IMR-90 (cell line): ENCODE results near the gene ITGB5. TPM values are rescaled to one million over a fixed set of nuclear protein-coding genes. Genes with fewer than 3 reads are reported as not detected.

Experiments
- ATAC-seq: fragments of 200-7000 bp; cut with Tn5 transposase; 2 replicates; pipeline ENCODE4 v1.9.1; 2020; ENCODE audit warnings: low read depth, mild to moderate bottlenecking, moderate library complexity
- BruUV-seq: library from RNA; stranded (reverse); fragments of 400-500 nt; replicated peaks from 2 replicates; lab custom pipeline; 2021; lab: Mats Ljungman, UMichigan
- CTCF ChIA-PET: fragments of 300-600 bp; formaldehyde crosslinking; extraction: SDS; loops from one replicate; lab custom pipeline; 2021; ENCODE audit warnings: antibody characterized with exemption; lab: Yijun Ruan, JAX
- POLR2A ChIA-PET: fragments of 300-600 bp; sonication (Branson Sonifier 250); formaldehyde crosslinking; loops from one replicate; lab custom pipeline; 2022; ENCODE audit warnings: antibody characterized with exemption; ENCODE audit not compliant: unreplicated experiment; lab: Charles Lee
- DNase-seq: peaks from one replicate; pipeline ENCODE4 v3.0.0; 2013
- H2AFZ ChIP-seq: replicated peaks from 2 replicates; pipeline ENCODE3; 2013; ENCODE audit warnings: low read length, mild to moderate bottlenecking; ENCODE audit not compliant: poor library complexity
- H2AK5ac ChIP-seq: 2 replicates; pipeline ENCODE4 v1.6.1; 2013; ENCODE audit warnings: low read depth, low read length, inconsistent platforms
- H2AK9ac ChIP-seq: replicated peaks from 2 replicates; pipeline ENCODE3; 2013; ENCODE audit warnings: mild to moderate bottlenecking, low read depth, low read length, moderate library complexity; ENCODE audit not compliant: poor library complexity
- H2BK120ac ChIP-seq: 2 replicates; pipeline ENCODE4 v1.6.1; 2013; ENCODE audit warnings: low read depth, low read length, inconsistent platforms
- H2BK15ac ChIP-seq: 3 replicates; pipeline ENCODE4 v1.6.1; 2013; ENCODE audit warnings: low read depth, low read length, inconsistent platforms
- H2BK20ac ChIP-seq: 2 replicates; pipeline ENCODE4 v1.6.1; 2013; ENCODE audit warnings: low read depth, mild to moderate bottlenecking, inconsistent platforms, low read length, moderate library complexity
- H2BK5ac ChIP-seq: 2 replicates; pipeline ENCODE4 v1.6.1; 2013; ENCODE audit warnings: mild to moderate bottlenecking, low read depth, low read length, inconsistent platforms; ENCODE audit not compliant: poor library complexity, severe bottlenecking
- H3K14ac ChIP-seq: replicated peaks from 2 replicates; pipeline ENCODE4 v1.6.1; 2013; ENCODE audit warnings: low read depth, low read length, inconsistent platforms
- H3K18ac ChIP-seq: 2 replicates; pipeline ENCODE4 v1.6.1; 2013; ENCODE audit warnings: low read depth, low read length, control low read depth
- H3K23ac ChIP-seq: 2 replicates; pipeline ENCODE4 v1.6.1; 2013; ENCODE audit warnings: low read depth, low read length, inconsistent platforms
- H3K27ac ChIP-seq: 2 replicates; pipeline ENCODE4 v1.5.1; 2013; ENCODE audit warnings: mild to moderate bottlenecking, control low read depth, low read length; ENCODE audit not compliant: insufficient read depth
- H3K27me3 ChIP-seq: 2 replicates; pipeline ENCODE4 v1.6.1; 2013; ENCODE audit warnings: low read length; ENCODE audit not compliant: control insufficient read depth, insufficient read depth
- H3K36me3 ChIP-seq: 2 replicates; pipeline ENCODE4 v1.6.1; 2013; ENCODE audit warnings: low read length, mixed read lengths; ENCODE audit not compliant: control insufficient read depth, insufficient read depth
- H3K4ac ChIP-seq: 2 replicates; pipeline ENCODE4 v1.6.1; 2013; ENCODE audit warnings: low read depth, low read length, inconsistent platforms
- H3K4me1 ChIP-seq: 2 replicates; pipeline ENCODE4 v1.6.1; 2013; ENCODE audit warnings: low read length, mixed read lengths; ENCODE audit not compliant: control insufficient read depth, insufficient read depth
- H3K4me2 ChIP-seq: 2 replicates; pipeline ENCODE4 v1.6.1; 2013; ENCODE audit warnings: low read depth, mild to moderate bottlenecking, control low read depth, low read length, moderate library complexity
- H3K4me3 ChIP-seq: 2 replicates; pipeline ENCODE4 v1.5.1; 2013; ENCODE audit warnings: low read depth, mild to moderate bottlenecking, control low read depth, low read length, moderate library complexity; ENCODE audit not compliant: insufficient read depth
- H3K56ac ChIP-seq: 2 replicates; pipeline ENCODE4 v1.6.1; 2013; ENCODE audit warnings: low read length, inconsistent platforms; ENCODE audit not compliant: insufficient read depth; ENCODE audit errors: extremely low read depth
- H3K79me1 ChIP-seq, 2 experiments: 2 replicates each; pipeline ENCODE4 v1.6.1; 2013; ENCODE audit warnings: low read length in 2 of 2, inconsistent platforms in 1 of 2, low read depth in 1 of 2
- H3K9ac ChIP-seq: 2 replicates; pipeline ENCODE4 v1.6.1; 2013; ENCODE audit warnings: low read depth, low read length, control low read depth
- H3K9me1 ChIP-seq: 2 replicates; pipeline ENCODE4 v1.6.1; 2013; ENCODE audit warnings: low read length, inconsistent platforms; ENCODE audit not compliant: insufficient read depth
- H3K9me3 ChIP-seq: 2 replicates; pipeline ENCODE4 v1.6.1; 2013; ENCODE audit warnings: low read length; ENCODE audit not compliant: control insufficient read depth, insufficient read depth
- H4K20me1 ChIP-seq: 2 replicates; pipeline ENCODE4 v1.6.1; 2013; ENCODE audit warnings: low read length, inconsistent platforms; ENCODE audit not compliant: insufficient read depth
- H4K5ac ChIP-seq: 2 replicates; pipeline ENCODE4 v1.6.1; 2013; ENCODE audit warnings: mild to moderate bottlenecking, low read depth, low read length, control low read depth
- H4K8ac ChIP-seq, 2 experiments: 2 replicates each; pipeline ENCODE4 v1.6.1; 2013; ENCODE audit warnings: low read depth in 2 of 2, low read length in 2 of 2, control low read depth in 1 of 2, inconsistent platforms in 1 of 2
- H4K91ac ChIP-seq: 2 replicates; pipeline ENCODE4 v1.6.1; 2013; ENCODE audit warnings: low read depth, low read length, inconsistent platforms; ENCODE audit not compliant: insufficient read depth
- BHLHE40 ChIP-seq: fragments of 150-350 bp; IDR thresholded peaks from 2 replicates; pipeline ENCODE4 v1.6.1; 2016; ENCODE audit warnings: mild to moderate bottlenecking, low read depth, low read length
- CEBPB ChIP-seq: IDR thresholded peaks from 2 replicates; pipeline ENCODE4 v1.6.1; 2012; ENCODE audit warnings: low read depth, low read length, improper control_type of control experiment
- CHD1 ChIP-seq: IDR thresholded peaks from 2 replicates; pipeline ENCODE4 v1.6.1; 2012; ENCODE audit warnings: low read depth, low read length, improper control_type of control experiment
- CTCF ChIP-seq: conservative IDR thresholded peaks from 2 replicates; pipeline ENCODE4 v1.5.1; 2012; ENCODE audit warnings: mild to moderate bottlenecking, low read depth, low read length, improper control_type of control experiment
- ELK1 ChIP-seq: fragments of 150-350 bp; IDR thresholded peaks from 2 replicates; pipeline ENCODE4 v1.6.1; 2016; ENCODE audit warnings: low read depth, mild to moderate bottlenecking, low read length, moderate library complexity, borderline replicate concordance
- FOS ChIP-seq: fragments of 150-350 bp; IDR thresholded peaks from 2 replicates; pipeline ENCODE4 v1.6.1; 2016; ENCODE audit warnings: low read depth, low read length
- MAFK ChIP-seq: IDR thresholded peaks from 2 replicates; pipeline ENCODE4 v1.6.1; 2012; ENCODE audit warnings: low read depth, low read length, improper control_type of control experiment
- MAZ ChIP-seq: IDR thresholded peaks from 2 replicates; pipeline ENCODE4 v1.6.1; 2012; ENCODE audit warnings: low read depth, mild to moderate bottlenecking, low read length, improper control_type of control experiment, moderate library complexity, borderline replicate concordance
- MXI1 ChIP-seq: IDR thresholded peaks from 2 replicates; pipeline ENCODE4 v1.6.1; 2012; ENCODE audit warnings: low read depth, mild to moderate bottlenecking, low read length, moderate library complexity, borderline replicate concordance
- RAD21 ChIP-seq: IDR thresholded peaks from 2 replicates; pipeline ENCODE4 v1.6.1; 2012; ENCODE audit warnings: low read length, improper control_type of control experiment
- RFX5 ChIP-seq: IDR thresholded peaks from 2 replicates; pipeline ENCODE4 v1.8.0; 2012; ENCODE audit warnings: low read depth, mild to moderate bottlenecking, low read length, moderate library complexity
- SMC3 ChIP-seq: fragments of 150-350 bp; IDR thresholded peaks from 2 replicates; pipeline ENCODE4 v1.6.1; 2016; ENCODE audit warnings: low read depth, mild to moderate bottlenecking, antibody characterized with exemption, low read length, moderate library complexity
- WGBS, 2 experiments: methylation state at CpG; one replicate each; pipeline versions ENCODE4 v1.1.5 to v1.1.7; 2013; ENCODE audit warnings: missing lambda C conversion rate in 2 of 2; ENCODE audit not compliant: insufficient read length in 1 of 2; ENCODE audit errors: extremely low coverage in 2 of 2; 5-methylcytosine and 5-hydroxymethylcytosine counted together
- dilution Hi-C: fragments of 300-500 bp; cut with HindIII; formaldehyde crosslinking; loops from one replicate; pipeline ENCODE4 v1.14.3; 2018; ENCODE audit warnings: low sequenced_read_pairs; ENCODE audit not compliant: unreplicated experiment
- in situ Hi-C: fragments of 300-500 bp; cut with MboI; formaldehyde crosslinking; loops from 3 replicates; pipeline ENCODE4 v1.14.3; 2019; ENCODE audit warnings: low sequenced_read_pairs, inconsistent platforms, mixed read lengths
- intact Hi-C: fragments of 100-400 bp; cut with micrococcal nuclease; formaldehyde crosslinking; loops from 2 replicates; pipeline ENCODE4 v1.10.0; 2022
- polyA plus RNA-seq, 3 experiments: library from polyadenylated mRNA; depleted of rRNA; stranded (reverse); fragments of >200 nt; gene quantifications; 2 replicates each; pipeline ENCODE4 v1.2.3, GENCODE V29; 2012; ENCODE audit warnings: low replicate concordance in 1 of 3
- total RNA-seq: library from RNA; depleted of rRNA; stranded (reverse); fragments of >200 nt; gene quantifications from 2 replicates; pipeline ENCODE4 v1.2.3, GENCODE V29; 2012

The ITGB5 gene
- total and polyA plus RNA-seq, 2 of the 4 experiments (the other 2 are of a cell fraction) = 85.0 to 101 TPM

GRCh38 chr3:124780356-124780755 is 106.8 kb downstream of the ITGB5 start:
- H3K14ac ChIP-seq = peak overlapping the region; percentile 76
- H3K9ac ChIP-seq = no peak overlapping the region; the same call in 1 of the 2 replicates
- DNase-seq (peak; percentile 68), ATAC-seq (peak; percentile 84)
- peak overlapping the region; percentile 7; the same call in 1 of the 2 replicates for H3K4me2 ChIP-seq
- no peak overlapping the region for H3K4me3 ChIP-seq
- TF ChIP-seq FOS (no peak), SMC3 (no peak), BHLHE40 (no peak), MXI1 (no peak), CTCF (no peak), RAD21 (no peak), MAFK (no peak), RFX5 (no peak), ELK1 (no peak), CHD1 (no peak), MAZ (no peak), CEBPB (no peak)
- H2BK15ac ChIP-seq = peak overlapping the region; percentile 89; the same call in 2 of the 3 replicates
- H2BK20ac ChIP-seq = peak overlapping the region; percentile 76
- peak overlapping the region; percentile 92 for H2AFZ ChIP-seq
- peaks cover 10% of the 10 kb centered on the region; the same call in 1 of the 2 replicates for H3K36me3 ChIP-seq
- peak overlapping the region; percentile 19 to 92 for H4K8ac ChIP-seq
- peak overlapping the region; percentile 86 for H3K23ac ChIP-seq
- peaks cover 14% of the 10 kb centered on the region; the same call in 1 of the 2 replicates for H4K20me1 ChIP-seq
- H2AK9ac ChIP-seq = peak overlapping the region; percentile 93
- CTCF ChIA-PET = no interaction called here
- H3K4ac ChIP-seq = peak overlapping the region; percentile 92
- peak overlapping the region; percentile 45; the same call in 1 of the 2 replicates for H3K56ac ChIP-seq
- peak overlapping the region; percentile 77 for H4K91ac ChIP-seq
- in situ Hi-C loops = no loop called here
- peak overlapping the region; percentile 63 for H4K5ac ChIP-seq
- peak overlapping the region; percentile 87 for H2BK120ac ChIP-seq
- WGBS, 2 experiments = 25% methylated on average over 5 of the region's 8 CpGs; no CpG with 5 or more reads in 1 of the 2 experiments
- BruUV-seq = no TSS peak
- intact Hi-C loops = no loop called here
- dilution Hi-C loops = no loop called here
- POLR2A ChIA-PET = no interaction called here
- H3K79me1 ChIP-seq = peaks cover 11 to 85% of the 10 kb centered on the region in 2 experiments
- peaks cover 53% of the 10 kb centered on the region for H3K9me1 ChIP-seq
- peak overlapping the region; percentile 71 for H3K27ac ChIP-seq
- peaks cover 29% of the 10 kb centered on the region for H3K4me1 ChIP-seq
- no peaks in the 10 kb centered on the region for H3K9me3 ChIP-seq
- H2AK5ac ChIP-seq = peak overlapping the region; percentile 96
- H2BK5ac ChIP-seq = peak overlapping the region; percentile 81
- no peaks in the 10 kb centered on the region for H3K27me3 ChIP-seq
- H3K18ac ChIP-seq = peak overlapping the region; percentile 68; the same call in 1 of the 2 replicates
